Fibroblast of pulmonary artery (primary cell): Measurements from ENCODE around the gene CHAC1.

Experiments
- DNase-seq: peaks from one replicate; pipeline ENCODE4 v3.0.0-alpha.2; 2010; ENCODE audit warnings: low read depth
- H3K4me3 ChIP-seq: replicated peaks from 2 replicates; pipeline ENCODE4 v1.5.1; 2011; ENCODE audit warnings: low read depth, mild to moderate bottlenecking, control low read depth, low read length, moderate library complexity
- TF ChIP-seq, protein P1 (sequence below): IDR thresholded peaks from 2 replicates; pipeline ENCODE4 v1.5.1; 2011; ENCODE audit warnings: mild to moderate bottlenecking, control low read depth, low read length, inconsistent platforms; ENCODE audit errors: missing control alignments

CHAC1 gene

DNA sequence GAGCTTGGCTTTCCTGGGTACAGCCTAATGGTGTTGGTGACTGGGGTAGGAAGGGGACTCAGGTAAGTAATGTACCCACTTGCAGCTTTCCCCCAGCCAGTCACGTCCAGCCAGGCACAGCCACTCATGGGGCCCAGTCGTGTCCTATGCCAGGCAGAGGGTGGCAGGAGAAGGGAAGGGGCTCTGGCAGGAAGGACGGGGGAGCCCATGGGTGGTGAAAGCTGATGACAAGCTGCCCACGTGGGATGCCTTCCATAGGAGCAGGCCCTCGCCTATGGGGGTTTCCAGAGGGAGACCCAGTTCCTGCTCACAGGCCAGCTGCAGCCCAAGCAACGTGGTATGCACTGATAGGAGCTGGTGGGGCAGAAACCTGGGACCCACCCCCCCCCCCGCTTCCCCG lies 10.7 kb downstream of the CHAC1 start:
- DNase-seq: no peak
- TF ChIP-seq, protein P1, sequence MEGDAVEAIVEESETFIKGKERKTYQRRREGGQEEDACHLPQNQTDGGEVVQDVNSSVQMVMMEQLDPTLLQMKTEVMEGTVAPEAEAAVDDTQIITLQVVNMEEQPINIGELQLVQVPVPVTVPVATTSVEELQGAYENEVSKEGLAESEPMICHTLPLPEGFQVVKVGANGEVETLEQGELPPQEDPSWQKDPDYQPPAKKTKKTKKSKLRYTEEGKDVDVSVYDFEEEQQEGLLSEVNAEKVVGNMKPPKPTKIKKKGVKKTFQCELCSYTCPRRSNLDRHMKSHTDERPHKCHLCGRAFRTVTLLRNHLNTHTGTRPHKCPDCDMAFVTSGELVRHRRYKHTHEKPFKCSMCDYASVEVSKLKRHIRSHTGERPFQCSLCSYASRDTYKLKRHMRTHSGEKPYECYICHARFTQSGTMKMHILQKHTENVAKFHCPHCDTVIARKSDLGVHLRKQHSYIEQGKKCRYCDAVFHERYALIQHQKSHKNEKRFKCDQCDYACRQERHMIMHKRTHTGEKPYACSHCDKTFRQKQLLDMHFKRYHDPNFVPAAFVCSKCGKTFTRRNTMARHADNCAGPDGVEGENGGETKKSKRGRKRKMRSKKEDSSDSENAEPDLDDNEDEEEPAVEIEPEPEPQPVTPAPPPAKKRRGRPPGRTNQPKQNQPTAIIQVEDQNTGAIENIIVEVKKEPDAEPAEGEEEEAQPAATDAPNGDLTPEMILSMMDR: no peak
- H3K4me3 ChIP-seq: no peak overlapping the region

DNA sequence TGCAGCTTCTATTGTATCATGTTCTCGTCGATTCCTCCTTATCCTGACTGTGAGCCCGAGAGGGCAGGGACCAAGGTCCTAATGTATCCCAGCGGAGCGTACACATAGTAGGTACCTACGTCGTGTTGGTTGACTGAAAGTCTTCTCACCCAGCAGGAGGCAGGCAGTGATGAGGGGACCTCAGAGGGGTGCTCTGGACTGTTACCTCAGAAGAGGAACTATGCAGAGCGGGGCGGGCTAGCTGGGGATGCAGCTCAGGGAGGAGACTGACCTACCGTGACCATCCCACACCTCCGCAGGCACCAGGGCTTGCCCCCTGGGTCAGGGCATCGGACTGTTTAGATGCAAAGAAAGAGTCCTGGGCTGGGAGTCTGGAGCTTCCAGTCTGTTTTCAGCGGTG lies 11.4 kb downstream of the CHAC1 start:
- no peak overlapping the region for H3K4me3 ChIP-seq
- no peak for DNase-seq
- TF ChIP-seq, protein P1: no peak

DNA sequence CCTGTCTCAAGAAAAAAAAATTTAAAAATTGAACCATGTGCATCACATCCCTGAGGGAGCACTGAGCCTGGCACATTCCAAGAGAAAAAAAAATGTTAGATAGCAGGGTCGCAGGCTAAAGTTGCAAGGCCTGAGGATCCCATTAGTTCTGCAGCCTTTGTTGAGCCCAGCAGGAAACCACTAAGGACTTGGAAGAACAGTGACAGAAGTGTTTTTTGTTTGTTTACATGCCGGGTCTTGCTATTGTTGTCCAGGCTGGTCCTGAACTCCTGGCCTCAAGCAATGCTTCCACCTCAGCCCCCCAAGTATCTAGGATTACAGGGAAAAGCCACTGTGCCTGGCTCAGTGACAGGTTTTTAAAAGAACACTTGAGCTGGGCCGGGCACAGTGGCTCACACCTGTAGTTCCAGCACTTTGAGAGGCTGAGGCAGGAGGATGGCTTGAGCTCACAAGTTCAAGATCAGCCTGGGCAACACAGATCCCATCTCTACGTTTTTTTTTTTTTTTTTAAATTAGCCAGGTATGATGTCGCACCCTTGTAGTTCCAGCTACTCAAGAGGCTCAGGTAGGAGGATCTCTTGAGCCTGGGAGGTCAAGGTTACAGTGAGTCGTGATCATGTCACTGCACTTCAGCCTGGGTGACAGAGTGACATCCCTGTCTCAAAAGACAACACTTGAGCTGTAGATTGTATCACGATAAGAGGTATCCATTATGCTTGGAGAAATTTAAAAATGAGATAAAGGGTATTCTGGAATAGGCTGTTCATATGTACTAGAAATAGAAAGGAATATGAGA lies 15.2 kb downstream of the CHAC1 start:
- no peak overlapping the region for H3K4me3 ChIP-seq
- DNase-seq: no peak
- TF ChIP-seq, protein P1: no peak

DNA sequence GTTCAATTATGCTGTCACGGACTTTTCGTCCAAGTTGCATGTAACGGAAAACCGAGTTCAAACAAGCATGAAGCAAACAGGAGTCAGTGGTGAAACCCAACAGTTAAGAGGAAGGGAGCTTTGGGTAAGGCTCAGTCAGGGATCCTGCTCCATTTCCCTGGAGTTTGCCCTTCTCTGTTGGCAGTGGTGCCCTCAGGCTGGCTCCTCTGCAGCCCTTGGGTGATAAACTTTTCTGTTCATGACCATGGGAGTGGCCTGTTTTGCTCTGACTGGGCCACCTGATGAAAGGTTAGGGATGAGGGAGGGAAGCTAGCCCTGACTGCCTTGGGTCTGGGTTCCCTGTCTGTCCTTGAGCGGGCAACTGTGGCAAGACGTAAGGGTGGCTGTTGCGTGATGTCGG lies 16.1 kb downstream of the CHAC1 start:
- TF ChIP-seq, protein P1: no peak
- H3K4me3 ChIP-seq: no peak overlapping the region
- no peak for DNase-seq

DNA sequence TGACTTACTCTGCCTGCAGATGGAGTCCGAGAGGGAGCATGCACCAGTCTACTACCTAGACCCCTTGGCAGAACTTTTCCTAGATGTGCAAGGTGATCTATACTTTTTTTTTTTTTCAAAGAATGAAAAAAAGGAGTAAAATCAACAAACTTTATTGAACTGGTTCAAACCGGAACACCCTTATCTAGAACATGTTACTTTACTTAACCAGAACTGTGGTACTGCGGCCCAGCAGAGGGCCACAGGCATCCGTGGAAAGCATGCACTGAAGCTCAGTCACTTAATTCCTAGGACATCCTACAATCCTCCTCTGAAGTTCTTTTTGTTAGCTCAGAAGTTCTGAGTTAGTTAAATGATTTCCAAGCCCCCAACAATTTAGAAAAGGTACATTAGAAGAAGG lies 21.6 kb downstream of the CHAC1 start:
- no peak for DNase-seq
- TF ChIP-seq, protein P1: no peak
- H3K4me3 ChIP-seq: no peak overlapping the region

DNA sequence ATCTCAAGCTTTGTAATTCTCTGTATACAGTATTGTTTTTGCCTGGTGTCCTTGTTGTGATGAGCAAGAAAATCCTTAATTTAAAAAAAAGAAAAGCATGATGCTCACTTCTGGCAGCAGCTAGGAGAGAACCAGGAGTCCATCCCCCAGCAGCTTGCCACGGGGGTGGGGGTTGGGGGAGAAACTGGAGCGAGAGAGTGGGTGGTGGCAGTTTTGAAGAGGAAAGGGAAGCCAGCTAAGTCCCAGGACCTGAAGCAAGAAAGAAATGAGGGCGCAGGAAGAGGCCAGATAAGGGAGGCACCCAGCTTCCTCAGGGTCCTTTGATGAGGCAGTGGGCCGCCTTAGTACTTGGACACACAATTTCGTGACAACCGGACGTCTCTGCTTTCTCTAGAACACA lies 23.5 kb downstream of the CHAC1 start:
- DNase-seq: no peak
- TF ChIP-seq, protein P1: no peak
- no peak overlapping the region for H3K4me3 ChIP-seq

DNA sequence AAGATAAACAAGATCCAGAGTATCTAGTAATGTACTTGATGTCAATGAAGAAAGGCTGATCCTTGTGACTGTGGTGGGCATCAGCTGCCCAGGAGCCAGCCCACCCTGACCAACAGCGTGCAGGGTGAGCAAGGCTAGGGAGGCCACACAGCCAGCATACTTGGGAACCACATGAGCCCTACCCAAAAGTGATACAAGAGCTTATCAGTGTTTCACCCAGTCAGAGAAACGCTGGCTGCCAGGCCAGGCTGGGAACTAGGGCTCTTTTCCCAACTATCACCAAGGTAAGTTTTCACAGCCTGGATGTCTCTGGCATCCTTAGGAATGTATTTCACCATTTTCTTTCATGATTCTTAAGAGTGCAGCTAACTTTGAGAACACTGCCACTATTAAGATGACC lies 24.9 kb downstream of the CHAC1 start:
- no peak overlapping the region for H3K4me3 ChIP-seq
- no peak for DNase-seq
- TF ChIP-seq, protein P1: no peak
